ENCODE measurements around the gene CRB1. TPM values are rescaled to one million over a fixed set of nuclear protein-coding genes. Genes with fewer than 3 reads are reported as not detected.

CRB1 gene
- total RNA-seq, 3 donors from 2014 or later (not counting 1 experiment from before 2014, with no cell fraction given): 0.36 to 0.83 TPM; not detected in 1

- TF ChIP-seq, protein P1, sequence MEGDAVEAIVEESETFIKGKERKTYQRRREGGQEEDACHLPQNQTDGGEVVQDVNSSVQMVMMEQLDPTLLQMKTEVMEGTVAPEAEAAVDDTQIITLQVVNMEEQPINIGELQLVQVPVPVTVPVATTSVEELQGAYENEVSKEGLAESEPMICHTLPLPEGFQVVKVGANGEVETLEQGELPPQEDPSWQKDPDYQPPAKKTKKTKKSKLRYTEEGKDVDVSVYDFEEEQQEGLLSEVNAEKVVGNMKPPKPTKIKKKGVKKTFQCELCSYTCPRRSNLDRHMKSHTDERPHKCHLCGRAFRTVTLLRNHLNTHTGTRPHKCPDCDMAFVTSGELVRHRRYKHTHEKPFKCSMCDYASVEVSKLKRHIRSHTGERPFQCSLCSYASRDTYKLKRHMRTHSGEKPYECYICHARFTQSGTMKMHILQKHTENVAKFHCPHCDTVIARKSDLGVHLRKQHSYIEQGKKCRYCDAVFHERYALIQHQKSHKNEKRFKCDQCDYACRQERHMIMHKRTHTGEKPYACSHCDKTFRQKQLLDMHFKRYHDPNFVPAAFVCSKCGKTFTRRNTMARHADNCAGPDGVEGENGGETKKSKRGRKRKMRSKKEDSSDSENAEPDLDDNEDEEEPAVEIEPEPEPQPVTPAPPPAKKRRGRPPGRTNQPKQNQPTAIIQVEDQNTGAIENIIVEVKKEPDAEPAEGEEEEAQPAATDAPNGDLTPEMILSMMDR (IDR thresholded peaks at IDR 0.05): no peak
- intact Hi-C loops (cut with micrococcal nuclease): no loop called here
- no peaks in the 10 kb centered on the region for H3K4me1 Mint-ChIP-seq
- 91% methylated on average over 5 of the region's 5 CpGs for WGBS (ENCODE audit: insufficient coverage)
- H3K4me3 Mint-ChIP-seq: no peak overlapping the region
- no peaks in the 10 kb centered on the region for H3K36me3 ChIP-seq (ENCODE audit: control insufficient read depth, insufficient read depth, low read length)
- H3K27me3 Mint-ChIP-seq (ENCODE audit: low read depth in 2 of 2): peaks cover 0 to 8% of the 10 kb centered on the region in 2 donors
- H3K9me3 ChIP-seq (ENCODE audit: control insufficient read depth, insufficient read depth, low read length): no peaks in the 10 kb centered on the region
- no peaks in the 10 kb centered on the region for H3K36me3 Mint-ChIP-seq
- no peak for DNase-seq
- no peak overlapping the region for H3K27ac Mint-ChIP-seq
- H3K4me1 ChIP-seq (ENCODE audit: control insufficient read depth, insufficient read depth, low read length): no peaks in the 10 kb centered on the region
- H3K4me3 ChIP-seq (ENCODE audit: low read length): no peak overlapping the region
- ATAC-seq: no peak
- no peaks in the 10 kb centered on the region for H3K9me3 Mint-ChIP-seq
- no peaks in the 10 kb centered on the region for H3K27me3 ChIP-seq (ENCODE audit: control insufficient read depth, insufficient read depth, low read length)
- H3K27ac ChIP-seq (ENCODE audit: low read length): no peak overlapping the region
Observed at GRCh38 chr1:197360068-197360467, 92.0 kb downstream of the CRB1 start.

- intact Hi-C loops (cut with micrococcal nuclease): no loop called here
- Histone ChIP-seq H3K36me3 (ENCODE audit: control insufficient read depth, insufficient read depth, low read length) (no peaks in the 10 kb centered on the region), H3K27ac (ENCODE audit: low read length) (no peak overlapping the region), H3K4me3 (ENCODE audit: low read length) (no peak overlapping the region), H3K27me3 (ENCODE audit: control insufficient read depth, insufficient read depth, low read length) (no peaks in the 10 kb centered on the region), H3K9me3 (ENCODE audit: control insufficient read depth, insufficient read depth, low read length) (no peaks in the 10 kb centered on the region), H3K4me1 (ENCODE audit: control insufficient read depth, insufficient read depth, low read length) (no peaks in the 10 kb centered on the region)
- H3K9me3 Mint-ChIP-seq: no peaks in the 10 kb centered on the region
- DNase-seq (no peak), ATAC-seq (no peak)
- peaks cover 0 to 8% of the 10 kb centered on the region in 2 donors for H3K27me3 Mint-ChIP-seq (ENCODE audit: low read depth in 2 of 2)
- H3K36me3 Mint-ChIP-seq: no peaks in the 10 kb centered on the region
- TF ChIP-seq, protein P1 (IDR thresholded peaks at IDR 0.05): no peak
- no peaks in the 10 kb centered on the region for H3K4me1 Mint-ChIP-seq
- H3K27ac Mint-ChIP-seq: no peak overlapping the region
- H3K4me3 Mint-ChIP-seq: no peak overlapping the region
Observed at GRCh38 chr1:197362871-197363270, 94.8 kb downstream of the CRB1 start.

DNA sequence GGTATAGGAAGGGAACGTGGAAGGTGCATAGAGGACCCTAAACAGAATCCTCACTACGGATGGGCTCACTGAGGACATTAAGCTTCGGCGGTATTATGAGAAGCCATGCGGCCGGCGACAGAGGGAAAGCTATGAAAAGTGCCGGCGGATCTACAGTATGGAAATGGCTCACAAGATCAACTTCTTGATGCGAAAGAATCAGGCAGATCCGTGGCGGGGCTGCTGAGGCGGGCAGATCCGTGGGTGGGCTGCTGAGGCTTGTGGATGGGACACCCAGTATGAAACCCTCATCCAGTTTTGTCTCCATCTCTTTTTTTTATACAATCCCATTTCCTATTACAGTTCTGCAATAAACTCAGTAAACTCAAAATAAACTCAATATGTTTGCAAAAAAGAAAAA is 95.8 kb downstream of the CRB1 start:
- Histone ChIP-seq H3K9me3 (ENCODE audit: control insufficient read depth, insufficient read depth, low read length) (no peaks in the 10 kb centered on the region), H3K36me3 (ENCODE audit: control insufficient read depth, insufficient read depth, low read length) (no peaks in the 10 kb centered on the region), H3K27ac (ENCODE audit: low read length) (no peak overlapping the region), H3K27me3 (ENCODE audit: control insufficient read depth, insufficient read depth, low read length) (no peaks in the 10 kb centered on the region), H3K4me1 (ENCODE audit: control insufficient read depth, insufficient read depth, low read length) (no peaks in the 10 kb centered on the region), H3K4me3 (ENCODE audit: low read length) (no peak overlapping the region)
- H3K27me3 Mint-ChIP-seq (ENCODE audit: low read depth in 2 of 2): peaks cover 0 to 13% of the 10 kb centered on the region in 2 donors
- H3K9me3 Mint-ChIP-seq: no peaks in the 10 kb centered on the region
- H3K27ac Mint-ChIP-seq: no peak overlapping the region
- intact Hi-C loops (cut with micrococcal nuclease): no loop called here
- TF ChIP-seq, protein P1 (IDR thresholded peaks at IDR 0.05): no peak
- no peaks in the 10 kb centered on the region for H3K4me1 Mint-ChIP-seq
- no peak overlapping the region for H3K4me3 Mint-ChIP-seq
- WGBS (ENCODE audit: insufficient coverage): 96% methylated on average over 14 of the region's 14 CpGs
- no peaks in the 10 kb centered on the region for H3K36me3 Mint-ChIP-seq
- DNase-seq (no peak), ATAC-seq (no peak)

DNA sequence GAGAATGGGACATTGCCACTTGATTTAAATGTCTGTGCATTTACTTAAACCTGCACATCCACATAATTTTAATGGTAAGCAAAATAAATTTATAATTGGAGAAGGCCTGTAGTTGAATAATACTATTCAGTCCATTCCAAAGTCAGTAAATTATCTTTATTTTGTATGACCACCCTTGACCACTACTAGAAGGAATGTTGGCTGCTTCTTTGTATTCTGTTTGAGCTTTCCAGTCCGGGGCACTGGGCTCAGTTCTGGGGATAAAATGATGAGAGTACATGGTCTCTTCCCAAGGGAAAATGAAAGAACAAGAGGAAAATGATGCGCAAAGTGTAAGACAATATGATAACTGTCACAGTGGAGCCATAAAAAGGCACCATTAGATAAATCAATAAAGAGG is 98.9 kb downstream of the CRB1 start:
- H3K9me3 Mint-ChIP-seq: no peaks in the 10 kb centered on the region
- WGBS (ENCODE audit: insufficient coverage): 94% methylated on average over 2 of the region's 2 CpGs
- no peaks in the 10 kb centered on the region for H3K9me3 ChIP-seq (ENCODE audit: control insufficient read depth, insufficient read depth, low read length)
- H3K27me3 ChIP-seq (ENCODE audit: control insufficient read depth, insufficient read depth, low read length): no peaks in the 10 kb centered on the region
- H3K27me3 Mint-ChIP-seq (ENCODE audit: low read depth in 2 of 2): peaks cover 3 to 19% of the 10 kb centered on the region in 2 donors
- no peak overlapping the region for H3K27ac ChIP-seq (ENCODE audit: low read length)
- ATAC-seq: no peak
- H3K4me1 Mint-ChIP-seq: no peaks in the 10 kb centered on the region
- no peaks in the 10 kb centered on the region for H3K4me1 ChIP-seq (ENCODE audit: control insufficient read depth, insufficient read depth, low read length)
- H3K27ac Mint-ChIP-seq: no peak overlapping the region
- no peak for DNase-seq
- H3K36me3 ChIP-seq (ENCODE audit: control insufficient read depth, insufficient read depth, low read length): no peaks in the 10 kb centered on the region
- H3K36me3 Mint-ChIP-seq: no peaks in the 10 kb centered on the region
- no peak overlapping the region for H3K4me3 ChIP-seq (ENCODE audit: low read length)
- intact Hi-C loops (cut with micrococcal nuclease): no loop called here
- TF ChIP-seq, protein P1 (IDR thresholded peaks at IDR 0.05): no peak
- no peak overlapping the region for H3K4me3 Mint-ChIP-seq

Data from natural killer cell (primary cell).